ENCODE results near the gene EMILIN2. TPM values are rescaled to one million over a fixed set of nuclear protein-coding genes. Genes with fewer than 3 reads are reported as not detected.
A peak's percentile ranks its signal among the peaks of the same experiment; 100 is the strongest.
"Not testable (repeated sequence)": the region's sequence is repeated elsewhere in the genome, so short reads cannot be mapped to it uniquely, and the experiment has no call there.

The EMILIN2 gene
- total and polyA plus RNA-seq, 8 donors: 2.0 to 120 (median 5.7) TPM

DNA sequence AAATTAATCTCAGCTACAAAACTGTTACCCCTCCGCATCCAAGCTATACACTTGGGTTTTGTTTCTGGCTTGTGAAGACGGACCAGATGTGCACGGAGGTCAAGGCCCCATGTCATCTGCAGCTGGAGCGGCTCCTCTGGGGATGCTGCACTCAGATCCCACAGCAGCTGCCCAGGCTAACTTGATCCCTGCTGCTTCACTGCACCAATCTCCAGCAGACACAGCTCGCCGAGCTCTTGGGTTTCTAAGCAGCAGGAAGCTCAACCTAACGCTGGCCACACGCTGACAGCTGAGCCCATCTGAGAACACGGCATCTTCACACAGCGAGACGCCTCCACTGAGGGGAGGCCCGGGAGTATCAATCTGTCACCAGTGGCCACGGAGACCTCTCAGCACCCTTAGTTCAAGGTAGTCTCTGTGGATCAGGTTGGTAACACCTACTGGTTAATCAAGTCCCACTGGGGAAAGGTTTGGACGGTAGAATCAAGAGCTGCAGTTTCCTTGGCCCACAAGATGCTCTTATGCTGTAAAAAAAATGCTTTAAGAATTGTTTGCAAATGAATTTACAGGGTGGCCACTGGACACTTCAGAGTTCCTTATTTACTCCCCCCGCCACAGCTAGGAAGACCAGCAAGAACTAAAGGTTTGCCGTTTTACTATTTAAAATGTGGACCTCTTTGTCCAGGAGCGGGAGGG is 67.5 kb downstream of the EMILIN2 start:
- TF ChIP-seq, protein P1, sequence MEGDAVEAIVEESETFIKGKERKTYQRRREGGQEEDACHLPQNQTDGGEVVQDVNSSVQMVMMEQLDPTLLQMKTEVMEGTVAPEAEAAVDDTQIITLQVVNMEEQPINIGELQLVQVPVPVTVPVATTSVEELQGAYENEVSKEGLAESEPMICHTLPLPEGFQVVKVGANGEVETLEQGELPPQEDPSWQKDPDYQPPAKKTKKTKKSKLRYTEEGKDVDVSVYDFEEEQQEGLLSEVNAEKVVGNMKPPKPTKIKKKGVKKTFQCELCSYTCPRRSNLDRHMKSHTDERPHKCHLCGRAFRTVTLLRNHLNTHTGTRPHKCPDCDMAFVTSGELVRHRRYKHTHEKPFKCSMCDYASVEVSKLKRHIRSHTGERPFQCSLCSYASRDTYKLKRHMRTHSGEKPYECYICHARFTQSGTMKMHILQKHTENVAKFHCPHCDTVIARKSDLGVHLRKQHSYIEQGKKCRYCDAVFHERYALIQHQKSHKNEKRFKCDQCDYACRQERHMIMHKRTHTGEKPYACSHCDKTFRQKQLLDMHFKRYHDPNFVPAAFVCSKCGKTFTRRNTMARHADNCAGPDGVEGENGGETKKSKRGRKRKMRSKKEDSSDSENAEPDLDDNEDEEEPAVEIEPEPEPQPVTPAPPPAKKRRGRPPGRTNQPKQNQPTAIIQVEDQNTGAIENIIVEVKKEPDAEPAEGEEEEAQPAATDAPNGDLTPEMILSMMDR (IDR thresholded peaks at IDR 0.05): no peak
- TF ChIP-seq POLR2A (IDR thresholded peaks at IDR 0.05): no peak
- no peak for TF ChIP-seq EP300 (IDR thresholded peaks at IDR 0.05)
- TF ChIP-seq POLR2AphosphoS5 (IDR thresholded peaks at IDR 0.05): no peak
- Histone ChIP-seq H3K4me3 (no peak overlapping the region), H3K9me3 (no peaks in the 10 kb centered on the region), H3K4me1 (peaks cover 8 to 26% (median 18%) of the 10 kb centered on the region in 4 donors), H3K36me3 (peaks cover 23 to 94% (median 92%) of the 10 kb centered on the region in 4 donors), H3K27ac (no peak overlapping the region), H3K27me3 (no peaks in the 10 kb centered on the region)
- intact Hi-C loops (cut with DNase I; ENCODE audit: low total_unique reads): no loop called here
- 76 to 87% (median 82%) methylated on average over 12 to 17 of the region's 17 CpGs for WGBS, 5 donors
- DNase-seq: peak in 1 of 2 donors; percentile 73

DNA sequence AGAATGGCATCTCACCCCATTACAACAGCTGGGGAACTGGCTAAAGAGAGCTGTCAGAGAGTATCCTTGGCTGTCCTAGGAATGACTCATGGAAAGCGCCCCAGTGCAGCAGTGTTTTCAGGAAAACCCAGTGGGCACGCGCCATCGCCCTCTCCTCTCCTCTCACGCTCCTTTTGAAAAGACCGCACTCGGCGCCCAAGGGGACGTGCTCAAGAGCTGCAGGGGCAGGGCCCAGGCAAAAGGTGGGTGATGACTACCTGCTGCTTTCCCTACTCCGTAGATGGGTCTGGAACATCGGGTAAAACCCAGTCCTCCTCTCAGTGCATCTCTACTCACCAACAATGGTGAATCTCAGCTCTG is 68.1 kb downstream of the EMILIN2 start:
- Histone ChIP-seq H3K9me3 (no peaks in the 10 kb centered on the region), H3K36me3 (peaks cover 29 to 94% (median 92%) of the 10 kb centered on the region in 4 donors), H3K4me3 (no peak overlapping the region), H3K4me1 (peaks cover 8 to 26% (median 18%) of the 10 kb centered on the region in 4 donors), H3K27me3 (no peaks in the 10 kb centered on the region), H3K27ac (no peak overlapping the region)
- DNase-seq: no peak
- intact Hi-C loops (cut with DNase I; ENCODE audit: low total_unique reads): no loop called here
- 85 to 95% (median 88%) methylated on average over 11 of the region's 11 CpGs for WGBS, 5 donors
- TF ChIP-seq POLR2A (IDR thresholded peaks at IDR 0.05): no peak
- TF ChIP-seq, protein P1 (IDR thresholded peaks at IDR 0.05): no peak
- TF ChIP-seq EP300 (IDR thresholded peaks at IDR 0.05): no peak
- TF ChIP-seq POLR2AphosphoS5 (IDR thresholded peaks at IDR 0.05): no peak

DNA sequence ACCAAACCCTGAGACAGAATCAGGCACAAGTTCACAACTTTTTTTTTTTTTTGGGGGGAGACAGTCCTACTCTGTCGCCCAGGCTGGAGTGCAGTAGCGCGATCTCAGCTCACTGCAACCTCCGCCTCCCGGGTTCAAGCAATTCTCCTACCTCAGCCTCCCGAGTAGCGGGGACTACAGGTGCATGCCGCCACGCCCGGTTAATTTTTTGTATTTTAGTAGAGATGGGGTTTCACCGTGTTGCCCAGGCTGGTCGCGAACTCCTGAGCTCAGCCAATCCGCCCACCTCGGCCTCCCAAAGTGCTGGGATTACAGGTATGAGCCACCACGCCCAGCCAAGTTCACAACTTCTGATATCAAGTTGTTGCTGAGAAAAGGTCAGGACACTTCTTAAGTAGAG is 68.7 kb downstream of the EMILIN2 start:
- not testable (repeated sequence) for DNase-seq

DNA sequence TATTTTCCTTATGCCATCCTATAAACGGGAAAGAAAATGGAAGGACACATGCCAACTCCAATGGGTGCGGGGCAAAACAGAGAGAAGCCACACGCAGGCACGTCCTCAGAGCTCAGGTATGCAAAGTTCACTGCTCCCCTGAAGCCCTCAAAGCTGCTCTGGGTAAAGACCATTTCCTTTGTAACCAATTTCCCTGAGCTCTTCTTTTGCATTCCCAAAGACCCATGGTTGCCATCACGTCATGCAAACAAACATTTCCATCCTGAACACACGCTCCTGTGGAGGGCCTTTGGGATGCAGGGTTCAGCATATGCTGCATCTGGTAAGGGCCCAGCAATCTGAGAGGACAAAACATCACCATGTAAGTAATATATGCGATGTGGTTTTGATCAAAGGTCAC is 69.4 kb downstream of the EMILIN2 start:
- no peak for DNase-seq
- H3K27ac ChIP-seq: peak overlapping the region in 2 of 5 donors; percentile 10 to 66
- peaks cover 42 to 94% (median 92%) of the 10 kb centered on the region in 4 donors for H3K36me3 ChIP-seq
- H3K4me1 ChIP-seq: peaks cover 8 to 26% (median 18%) of the 10 kb centered on the region in 4 donors
- H3K27me3 ChIP-seq: no peaks in the 10 kb centered on the region
- no peaks in the 10 kb centered on the region for H3K9me3 ChIP-seq
- intact Hi-C loops (cut with DNase I; ENCODE audit: low total_unique reads): no loop called here
- no peak overlapping the region for H3K4me3 ChIP-seq
- TF ChIP-seq POLR2AphosphoS5 (IDR thresholded peaks at IDR 0.05) (no peak), EP300 (IDR thresholded peaks at IDR 0.05) (no peak), POLR2A (IDR thresholded peaks at IDR 0.05) (no peak)
- TF ChIP-seq, protein P1 (IDR thresholded peaks at IDR 0.05): no peak
- 81 to 89% (median 85%) methylated on average over 7 of the region's 7 CpGs for WGBS, 5 donors

More for the DNA sequence above, 68.7 kb downstream of the EMILIN2 start:
- 90 to 97% (median 94%) methylated on average over 16 of the region's 16 CpGs for whole genome bisulfite sequencing, 5 donors
- intact Hi-C loops (cut with DNase I; ENCODE audit: low total_unique reads); H3K27ac ChIP-seq; H3K27me3 ChIP-seq; H3K9me3 ChIP-seq; H3K4me3 ChIP-seq: not testable (repeated sequence)
- Histone ChIP-seq H3K36me3 (peaks cover 35 to 94% (median 92%) of the 10 kb centered on the region in 4 donors), H3K4me1 (peaks cover 8 to 26% (median 18%) of the 10 kb centered on the region in 4 donors)
